SW480 (cell line): ENCODE data around the gene CAPN13.
"Not testable (repeated sequence)": the region's sequence is repeated elsewhere in the genome, so short reads cannot be mapped to it uniquely, and the experiment has no call there.

Experiments used
- DNase-seq: peaks from one replicate; pipeline ENCODE4 v3.0.0-alpha.2; 2016; ENCODE audit warnings: low spot score

Gene CAPN13

DNA sequence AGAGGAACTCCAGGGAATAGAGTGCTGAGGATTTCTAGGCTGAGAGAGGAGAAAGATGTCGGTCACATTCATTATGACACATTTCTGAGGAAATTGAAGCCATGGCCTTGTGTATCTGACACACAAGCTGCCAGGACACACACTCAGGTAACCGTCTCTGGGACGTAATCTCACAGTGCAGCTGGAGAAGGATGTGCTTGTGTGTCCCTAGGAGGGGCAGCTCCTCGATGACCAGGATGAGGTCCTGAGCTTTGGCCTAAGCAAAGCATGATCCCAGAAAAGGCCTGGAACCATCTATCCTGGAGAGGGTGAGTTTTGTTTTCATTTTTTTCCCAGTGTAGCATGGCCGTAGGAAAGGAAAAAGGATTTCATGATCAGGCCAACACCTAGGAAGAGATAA, 102.2 kb downstream of the CAPN13 start:
- no peak for DNase-seq

GRCh38 chr2:30704309-30705020, 102.8 kb downstream of the CAPN13 start:
- DNase-seq = no peak

- DNase-seq = no peak
Observed at GRCh38 chr2:30702694-30703093, 104.6 kb downstream of the CAPN13 start.

- DNase-seq = peak; percentile 18
Observed at GRCh38 chr2:30701782-30702181, 105.5 kb downstream of the CAPN13 start.

GRCh38 chr2:30697242-30698103, 109.8 kb downstream of the CAPN13 start:
- not testable (repeated sequence) for DNase-seq

DNA sequence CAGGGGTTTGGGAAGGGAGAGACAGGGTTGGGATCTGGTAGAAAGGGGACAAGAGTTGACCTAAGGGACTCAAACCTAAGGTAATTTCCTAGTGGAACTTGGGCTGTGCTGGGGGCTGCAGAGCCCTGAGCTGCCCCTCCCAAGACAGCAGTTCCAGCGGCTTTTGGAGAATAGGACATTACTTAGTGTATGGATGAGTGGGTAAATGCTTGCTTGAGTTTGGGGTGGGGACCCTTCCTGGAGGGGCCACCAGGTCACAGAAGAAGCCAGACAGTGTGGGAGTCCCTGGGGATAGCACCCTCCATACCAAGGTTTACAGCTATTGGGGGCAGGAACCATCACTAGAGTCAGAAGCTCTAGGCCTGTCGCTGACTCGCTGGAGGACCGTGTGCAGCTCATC, 111.5 kb downstream of the CAPN13 start:
- no peak for DNase-seq

DNA sequence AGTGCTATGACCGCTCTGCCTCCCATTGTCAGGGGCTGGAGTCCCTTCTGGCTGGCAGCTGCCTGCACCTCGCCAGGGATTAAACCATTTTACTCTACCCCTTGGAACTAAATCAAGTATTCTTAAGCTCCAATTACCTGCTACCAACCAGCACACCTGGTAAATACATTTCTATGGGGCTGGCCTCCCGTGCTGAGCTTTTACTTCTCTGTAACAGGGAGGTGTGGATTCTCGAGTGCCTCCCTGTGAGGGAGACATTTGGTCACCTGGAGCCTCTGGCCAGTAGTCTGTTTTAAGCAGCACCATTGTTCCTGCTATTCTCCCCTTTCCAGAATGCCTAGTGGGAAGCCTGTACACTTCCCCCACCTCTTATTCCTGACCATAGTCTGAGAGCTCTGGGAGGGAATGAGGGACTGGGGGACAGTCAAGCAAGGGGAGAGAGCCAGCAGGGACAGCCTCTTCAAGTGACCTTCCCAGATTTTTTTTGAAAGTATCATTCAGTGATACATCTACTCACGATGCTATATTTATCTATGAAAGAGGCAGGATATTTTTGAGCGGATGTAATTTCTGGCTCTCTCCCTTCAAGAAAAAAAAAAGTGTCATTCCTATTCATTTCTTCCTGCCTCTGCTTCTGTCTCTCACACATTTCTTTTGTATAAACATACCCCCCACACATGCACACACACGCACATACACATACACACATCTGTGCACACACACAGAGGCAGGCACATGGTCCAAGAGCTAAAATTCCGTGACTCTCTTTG, 112.8 kb downstream of the CAPN13 start:
- no peak for DNase-seq

- no peak for DNase-seq
Observed at GRCh38 chr2:30693821-30694281, 113.4 kb downstream of the CAPN13 start.

DNA sequence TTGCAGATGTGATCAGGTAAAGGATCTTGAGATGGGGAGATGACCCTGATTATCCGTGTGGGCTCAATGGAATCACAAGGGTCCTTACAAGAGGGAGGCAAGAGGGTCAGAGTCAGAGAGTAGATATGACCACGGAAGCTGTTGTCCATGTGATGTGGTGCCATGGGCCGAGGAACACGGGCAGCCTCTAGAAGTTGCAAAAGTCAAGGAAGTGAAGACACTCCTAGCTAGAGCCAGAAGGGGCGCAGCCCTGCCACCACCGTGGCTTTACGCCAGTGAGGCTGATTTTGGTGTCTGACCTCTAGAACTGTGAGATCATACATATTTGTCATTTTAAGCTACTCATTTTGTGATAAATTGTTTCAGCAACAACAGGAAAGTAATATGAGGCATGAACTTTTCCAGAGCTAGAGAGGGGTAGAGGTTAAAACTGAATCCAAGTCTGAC, 114.4 kb downstream of the CAPN13 start:
- DNase-seq = no peak

DNA sequence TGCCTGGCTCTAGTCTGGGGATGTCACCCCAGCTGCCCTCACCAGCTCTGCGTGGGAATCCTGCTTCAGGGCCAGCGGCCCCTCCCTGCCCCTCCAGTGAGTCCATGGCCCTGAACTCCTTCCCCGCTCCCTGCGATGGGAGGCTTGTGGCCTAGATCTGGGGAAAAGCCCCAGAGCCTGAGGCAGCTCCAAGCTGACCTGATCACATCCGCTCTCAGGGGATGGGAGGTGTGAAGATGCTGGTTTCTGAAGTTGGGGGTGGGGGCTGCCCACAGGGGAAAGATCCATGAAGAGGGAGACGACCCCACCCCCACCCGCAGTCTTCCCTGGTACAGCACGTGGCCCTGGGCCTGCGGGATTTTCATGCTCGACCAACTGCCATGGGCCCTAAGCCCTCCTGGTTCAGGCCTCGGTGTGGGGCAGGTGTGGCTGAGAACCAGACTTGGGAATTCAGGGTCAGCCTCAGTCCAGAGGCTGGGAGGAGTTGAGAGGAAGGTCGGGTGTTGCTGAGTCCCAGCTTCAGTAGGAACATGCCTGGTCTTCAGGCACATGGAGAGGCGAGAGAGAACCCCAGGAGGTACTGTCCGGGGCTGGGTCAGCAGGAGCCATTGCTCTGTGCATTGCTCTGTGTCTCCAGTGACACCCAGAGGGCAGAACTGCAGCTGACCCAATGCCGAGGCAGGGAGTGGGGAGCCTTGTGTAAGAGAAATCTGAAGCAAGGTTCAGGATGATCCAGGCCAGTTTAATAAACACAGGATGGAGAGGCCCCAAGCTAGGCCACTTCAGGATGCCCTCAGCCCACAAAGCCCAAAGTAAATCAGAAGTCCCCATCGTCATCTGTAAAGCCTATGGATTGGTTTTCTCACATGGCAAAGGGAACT, 115.1 kb downstream of the CAPN13 start:
- no peak for DNase-seq

GRCh38 chr2:30691091-30691947, 115.9 kb downstream of the CAPN13 start:
- no peak for DNase-seq

GRCh38 chr2:30690126-30690561, 117.1 kb downstream of the CAPN13 start:
- DNase-seq = no peak

GRCh38 chr2:30689496-30690125, 117.6 kb downstream of the CAPN13 start:
- no peak for DNase-seq

GRCh38 chr2:30688956-30689401, 118.3 kb downstream of the CAPN13 start:
- DNase-seq = no peak

DNA sequence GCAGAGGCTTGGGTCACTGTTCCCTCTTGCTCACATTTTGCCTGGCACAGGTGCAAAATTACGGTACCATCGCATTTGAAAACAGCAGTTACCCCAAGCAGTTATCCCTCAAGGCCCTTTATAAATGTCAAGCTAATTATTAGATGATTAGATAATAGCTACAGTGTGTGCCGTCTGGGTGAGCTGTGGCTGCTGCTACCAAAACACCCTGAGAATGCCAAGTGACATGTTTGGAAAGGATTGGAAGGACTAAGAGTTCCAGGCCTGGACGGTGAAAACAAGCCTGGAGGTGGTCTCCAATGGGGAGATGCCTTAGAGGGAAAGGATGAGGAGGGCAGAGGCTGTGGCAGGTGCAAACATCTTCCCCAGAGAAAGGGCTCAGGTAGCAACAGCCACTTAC, 120.6 kb downstream of the CAPN13 start:
- no peak for DNase-seq

GRCh38 chr2:30686000-30686399, 121.2 kb downstream of the CAPN13 start:
- peak; percentile 34 for DNase-seq

DNA sequence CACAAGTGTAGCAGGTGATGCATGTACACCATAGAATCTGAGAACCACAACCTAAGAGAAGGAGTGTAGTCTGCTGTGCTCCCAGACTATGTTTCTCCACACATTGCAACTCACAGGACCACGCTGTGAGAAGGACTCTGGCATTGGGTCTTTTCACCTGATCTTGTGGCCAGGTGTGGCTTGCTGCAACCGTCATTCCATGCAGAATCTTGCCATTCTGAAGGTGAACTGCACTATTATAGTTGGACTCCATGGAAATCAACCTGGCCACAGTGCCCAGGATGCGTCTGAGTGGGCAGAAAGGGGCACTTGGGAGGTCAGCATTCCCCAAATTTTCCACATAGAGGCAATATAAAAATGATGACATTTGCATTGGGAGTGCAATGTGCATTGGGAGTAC, 122.2 kb downstream of the CAPN13 start:
- no peak for DNase-seq

DNA sequence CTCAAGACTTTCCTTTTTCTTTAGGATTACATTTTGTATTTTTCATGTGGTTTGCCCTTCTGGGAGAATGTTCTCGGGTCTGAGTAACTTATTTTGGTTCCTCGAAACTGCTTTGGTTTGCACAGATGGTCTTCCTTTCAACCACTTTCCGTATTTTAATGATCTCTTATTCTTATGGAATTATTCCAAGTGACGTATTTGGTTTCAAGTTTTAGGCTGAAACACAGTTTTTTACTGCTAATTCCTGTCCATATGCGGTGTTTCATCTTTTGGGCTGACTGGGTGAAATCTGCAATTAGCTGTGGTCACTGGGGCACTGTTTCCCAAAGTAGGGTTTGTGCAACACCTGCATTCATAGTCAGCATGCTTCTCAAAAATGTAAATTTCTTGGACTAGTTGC, 122.7 kb downstream of the CAPN13 start:
- DNase-seq = no peak

DNA sequence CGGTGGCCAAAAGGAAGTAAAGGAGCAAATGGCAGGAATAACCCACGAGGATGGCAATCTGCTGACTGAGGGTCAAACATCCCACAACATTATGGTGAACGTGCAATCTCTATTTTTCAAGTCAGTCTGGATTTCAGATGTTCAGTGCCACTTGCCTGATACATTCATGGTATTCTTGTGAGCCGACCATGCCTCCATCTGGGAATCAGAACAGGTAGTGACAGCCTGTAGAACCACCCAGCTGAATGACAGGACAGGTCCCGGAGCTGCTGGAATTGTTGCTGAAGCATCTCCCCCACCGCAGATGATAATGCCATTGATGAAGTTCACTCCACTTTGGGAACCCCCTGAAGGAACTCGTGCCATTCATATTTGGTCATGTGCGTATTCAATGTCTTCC, 123.2 kb downstream of the CAPN13 start:
- no peak for DNase-seq
